HG03060 (cell line): ENCODE data around the gene ERC2.

Experiments used
- ATAC-seq: cut with Tn5 transposase; IDR thresholded peaks from one replicate; pipeline ENCODE4 v1.9.1; 2021; ENCODE audit warnings: low read depth, moderate number of reproducible peaks; ENCODE audit not compliant: unreplicated experiment

The ERC2 gene

GRCh38 chr3:55647063-55647462 lies 821.2 kb downstream of the ERC2 start:
- no peak for ATAC-seq

- ATAC-seq, result no peak
These were observed 822.1 kb downstream of the ERC2 start for GRCh38 chr3:55646121-55646520.

GRCh38 chr3:55645422-55645821 lies 822.8 kb downstream of the ERC2 start:
- no peak for ATAC-seq

DNA sequence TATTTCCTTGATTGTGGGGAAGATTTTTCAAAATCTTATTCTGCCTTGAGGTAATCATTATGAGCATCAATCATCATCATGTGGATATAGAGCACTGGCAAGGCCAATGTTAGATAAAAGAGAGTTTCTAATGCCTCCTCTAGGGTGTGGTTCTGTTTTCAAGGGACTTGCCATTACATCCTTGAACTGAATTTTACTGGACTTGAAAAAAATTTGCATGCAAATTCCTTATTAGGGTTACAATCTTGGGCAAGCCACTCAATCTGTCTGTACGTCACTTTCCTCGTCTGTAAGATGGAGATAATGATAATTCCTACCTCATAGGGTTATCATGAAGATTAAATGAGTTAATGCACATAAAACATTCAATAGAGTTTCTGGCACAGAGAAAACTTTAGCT lies 825.0 kb downstream of the ERC2 start:
- no peak for ATAC-seq

GRCh38 chr3:55641964-55642363 lies 826.3 kb downstream of the ERC2 start:
- ATAC-seq, result no peak

DNA sequence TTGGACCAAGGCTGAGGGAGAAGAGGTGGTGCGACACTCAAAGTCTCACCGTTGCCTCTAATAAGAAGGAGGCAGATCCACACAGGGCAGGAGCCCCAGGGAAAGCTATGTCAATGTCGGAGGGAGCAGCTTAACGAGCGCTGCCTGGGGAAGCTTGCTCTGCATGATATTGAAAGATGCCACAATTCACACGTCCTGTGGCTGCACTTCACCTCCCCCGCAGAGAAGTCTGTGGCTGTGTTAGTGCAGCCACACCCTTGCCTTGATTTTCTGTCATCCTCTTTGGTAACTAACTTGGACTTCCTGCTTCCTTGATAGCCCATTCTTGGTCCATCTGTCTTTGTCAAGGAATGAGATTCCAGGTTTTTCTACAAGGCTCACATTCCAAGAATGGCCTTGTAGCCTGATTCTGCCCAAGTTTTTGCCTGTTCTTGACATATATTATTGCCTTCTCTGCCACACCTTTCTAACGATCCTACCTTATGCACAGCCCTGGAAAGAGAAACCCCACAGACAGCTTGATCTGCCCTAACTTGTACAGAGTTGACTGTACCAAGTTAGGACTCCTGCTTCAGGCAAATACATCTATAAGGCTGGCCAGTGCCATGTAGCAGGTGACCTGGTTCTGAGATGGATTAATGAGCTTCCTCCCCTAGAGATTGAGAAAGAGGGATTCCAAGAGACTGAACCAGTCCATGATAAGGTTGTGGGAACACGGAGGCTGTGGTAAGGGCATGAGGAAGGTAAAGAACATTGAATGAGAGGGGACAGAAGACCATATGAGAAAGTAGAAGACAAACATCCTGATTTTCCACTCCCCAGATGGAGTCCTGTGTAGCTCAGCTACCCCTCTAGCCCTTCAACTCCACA lies 828.1 kb downstream of the ERC2 start:
- ATAC-seq, result no peak

DNA sequence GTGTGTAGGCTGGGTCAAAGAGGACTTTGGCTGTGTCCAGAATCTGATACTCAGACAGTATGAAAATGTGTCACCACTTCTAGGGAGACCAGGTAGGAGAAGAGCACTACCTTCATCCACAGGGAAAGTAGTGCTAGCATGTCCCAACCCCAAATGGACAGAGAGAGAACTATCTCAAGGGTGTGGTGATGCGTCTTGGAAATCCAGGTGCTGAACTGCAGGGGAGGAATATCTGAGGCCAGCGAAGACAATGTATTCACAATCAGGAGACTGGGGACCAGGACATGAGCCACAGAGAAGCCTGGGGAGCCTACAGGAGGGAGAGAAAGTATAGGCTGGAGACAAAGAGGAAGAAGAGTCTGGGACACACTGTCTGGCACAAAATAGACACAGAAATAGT lies 829.1 kb downstream of the ERC2 start:
- ATAC-seq, result no peak

DNA sequence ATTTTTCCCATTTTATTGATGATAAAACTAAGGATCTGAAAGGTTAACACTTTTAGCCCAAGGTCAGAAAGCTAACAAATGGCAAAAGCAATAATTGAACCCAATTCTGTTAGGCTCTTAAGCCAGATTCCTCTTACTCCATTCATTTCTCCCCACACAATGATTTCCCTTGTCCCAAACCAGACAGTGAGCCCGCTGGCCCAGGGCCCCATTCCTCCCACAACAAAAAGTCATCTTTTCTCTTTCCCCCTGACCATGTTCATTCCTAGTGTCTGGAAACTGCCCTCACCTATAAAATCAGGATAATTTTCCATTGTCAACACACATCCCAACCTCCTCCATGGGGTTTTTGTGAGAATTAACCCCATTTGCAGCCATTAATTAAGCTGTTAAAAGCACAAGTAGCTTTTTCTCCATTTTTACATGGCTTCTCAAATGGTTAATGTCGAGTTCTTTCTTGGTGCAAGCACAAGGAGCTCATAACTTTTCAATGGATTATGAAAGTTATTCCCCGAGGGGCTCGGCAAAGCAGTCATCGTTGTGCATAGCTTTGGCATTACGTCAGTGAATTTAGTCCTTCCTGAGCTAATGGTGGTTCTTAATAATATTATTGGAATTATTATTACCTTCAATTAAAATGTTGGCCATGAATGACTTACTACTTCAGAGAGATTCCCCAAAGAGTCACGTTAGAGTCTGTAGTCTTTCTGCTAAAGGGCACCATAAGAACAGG lies 830.2 kb downstream of the ERC2 start:
- ATAC-seq, result no peak

- no peak for ATAC-seq
These were observed 831.7 kb downstream of the ERC2 start for GRCh38 chr3:55636300-55637195.

DNA sequence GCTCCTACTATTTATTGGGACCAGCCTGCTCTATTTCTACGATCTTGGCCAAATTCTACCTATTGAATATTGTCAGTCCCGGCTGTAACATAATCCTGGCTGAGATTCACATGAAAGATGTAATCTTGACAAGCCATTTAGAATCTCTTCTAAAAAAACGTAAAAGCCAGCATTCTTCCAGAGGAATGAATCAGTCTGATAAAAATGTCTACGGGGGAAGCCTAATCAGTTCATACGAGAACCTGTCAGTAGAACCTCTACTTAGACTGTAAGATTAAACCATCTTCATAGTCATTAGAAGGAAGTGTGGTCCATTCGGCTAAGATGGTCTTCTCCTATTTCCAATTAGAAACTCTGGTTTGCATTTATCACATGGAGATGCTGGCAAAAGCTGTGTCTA lies 833.9 kb downstream of the ERC2 start:
- ATAC-seq, result no peak

DNA sequence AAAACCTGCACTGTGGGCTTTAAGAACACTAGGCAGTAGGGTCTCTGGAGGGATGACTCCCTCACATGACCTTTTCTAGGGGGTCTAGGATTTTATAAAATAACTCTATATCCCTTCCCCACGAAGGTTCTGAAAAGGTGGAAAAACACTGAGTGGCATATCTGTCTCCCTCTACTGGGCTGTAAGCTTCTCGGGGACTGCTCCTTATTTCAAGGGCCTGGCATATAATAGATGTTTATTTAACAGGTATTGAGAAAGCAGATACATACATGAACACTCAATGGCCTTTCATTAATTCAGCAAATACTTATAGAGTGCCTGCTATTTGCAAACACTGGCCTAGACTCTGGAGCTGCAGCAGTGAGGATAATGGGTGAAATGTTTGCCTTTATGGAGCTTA lies 834.9 kb downstream of the ERC2 start:
- ATAC-seq, result no peak

- ATAC-seq, result no peak
These were observed 836.4 kb downstream of the ERC2 start for GRCh38 chr3:55631766-55632331.

DNA sequence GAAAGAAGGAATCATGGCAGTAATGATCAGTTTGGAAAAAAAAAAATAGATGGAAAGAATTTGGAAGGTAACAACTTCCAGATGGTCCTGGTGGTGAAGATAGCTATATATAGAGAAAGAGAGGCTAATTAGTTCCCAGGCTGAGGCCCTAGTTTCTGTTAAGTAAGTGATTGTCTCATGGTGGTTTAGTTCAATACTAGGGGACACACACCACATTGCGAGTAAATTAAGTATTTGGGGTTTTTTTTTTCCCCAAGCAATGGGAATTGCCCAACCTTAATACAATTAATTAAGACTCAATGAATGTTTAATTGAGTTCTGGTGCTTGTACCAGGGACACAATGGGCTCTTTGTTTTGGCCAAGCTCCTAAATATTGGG lies 837.4 kb downstream of the ERC2 start:
- no peak for ATAC-seq

- ATAC-seq, result no peak
These were observed 837.9 kb downstream of the ERC2 start for GRCh38 chr3:55630280-55630920.

DNA sequence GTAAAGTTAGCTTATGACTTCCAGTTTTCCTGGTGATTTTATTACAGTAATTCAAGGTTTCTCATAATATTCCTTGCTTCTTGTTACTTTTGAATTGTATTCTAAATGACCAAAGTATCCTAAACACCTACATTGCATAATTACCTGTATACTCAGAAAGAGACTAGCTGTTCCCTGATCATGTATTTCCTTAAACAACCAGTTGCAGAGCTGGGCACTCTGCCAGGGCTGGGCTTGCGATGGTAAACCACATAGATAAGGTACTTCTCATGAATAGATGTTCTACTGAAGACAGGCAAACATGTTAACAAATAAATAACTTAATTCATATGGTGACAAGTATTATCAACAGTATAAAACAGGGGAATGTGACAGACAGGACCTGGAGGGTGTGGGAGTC lies 838.8 kb downstream of the ERC2 start:
- ATAC-seq, result no peak

- no peak for ATAC-seq
These were observed 842.0 kb downstream of the ERC2 start for GRCh38 chr3:55626279-55626665.

DNA sequence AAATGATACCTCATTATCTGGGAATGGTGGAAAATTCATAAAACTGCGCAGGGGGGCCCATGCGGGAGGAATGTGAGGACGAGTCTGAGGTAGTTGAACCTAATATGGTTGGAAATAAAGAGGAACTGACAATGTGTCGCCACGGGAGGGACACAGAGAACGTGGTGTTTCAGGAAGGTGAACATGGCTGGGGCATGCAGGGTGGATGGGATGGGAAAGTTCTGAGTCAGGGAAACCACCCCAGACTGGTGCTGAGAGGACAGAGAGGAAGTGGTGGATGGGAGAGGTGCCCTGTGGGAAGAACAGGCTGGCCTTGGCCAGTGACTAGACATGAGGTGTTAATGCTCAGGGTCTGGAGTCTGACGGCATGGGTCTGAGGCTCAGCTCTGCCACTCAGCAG lies 844.0 kb downstream of the ERC2 start:
- no peak for ATAC-seq

GRCh38 chr3:55623786-55624185 lies 844.5 kb downstream of the ERC2 start:
- ATAC-seq, result no peak

DNA sequence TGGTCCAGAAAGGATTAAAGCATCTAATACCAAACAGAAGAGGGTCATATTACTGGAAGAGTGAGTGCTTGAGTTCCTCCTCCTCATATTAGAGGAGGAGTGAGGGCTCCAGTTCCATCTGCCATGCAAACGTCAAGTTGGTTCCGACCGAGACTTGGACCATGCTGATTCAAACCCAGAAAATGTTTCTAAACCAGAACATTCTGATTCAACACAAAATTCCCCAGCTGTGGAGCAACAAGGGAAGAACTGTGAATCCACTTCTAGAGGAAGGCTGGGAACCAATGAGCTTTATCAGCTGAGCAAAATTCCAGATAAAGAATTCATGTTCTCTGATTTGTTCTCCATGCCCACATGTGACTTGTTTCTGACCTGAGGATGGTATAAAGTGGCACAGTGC lies 845.5 kb downstream of the ERC2 start:
- ATAC-seq, result no peak

DNA sequence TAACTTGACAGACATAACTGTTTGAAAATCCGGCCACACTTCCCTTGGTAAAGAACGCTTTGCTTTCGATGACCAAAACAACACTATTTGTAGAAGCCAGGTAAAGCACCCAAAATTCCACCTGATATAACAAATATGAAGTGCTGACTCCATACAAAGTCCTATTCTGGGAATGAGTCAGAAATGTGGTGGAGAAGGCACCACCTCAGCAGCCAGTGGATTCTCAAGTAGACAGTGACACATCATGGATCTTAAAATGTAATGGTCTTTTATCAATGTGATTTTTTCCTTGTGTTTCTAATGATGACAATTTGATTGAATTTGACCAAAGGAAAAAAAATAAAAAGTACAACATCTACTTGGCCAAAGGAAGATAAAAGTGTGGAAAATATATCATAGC lies 846.2 kb downstream of the ERC2 start:
- ATAC-seq, result no peak
